OCI-LY3 (cell line): ENCODE measurements around the gene KIF1C.
A peak's percentile ranks its signal among the peaks of the same experiment; 100 is the strongest.

ENCODE experiments used
- H2AFZ ChIP-seq: fragments of 200-600, 300-600 bp; shearing (Covaris generic); 2 replicates; pipeline ENCODE4 v1.6.0; 2014; ENCODE audit warnings: antibody characterized with exemption, low read depth, low read length
- H3K27ac ChIP-seq: fragments of 200-600, 300-600 bp; sonication (generic); 2 replicates; pipeline ENCODE4 v1.5.1; 2014; ENCODE audit warnings: mild to moderate bottlenecking, low read length, moderate library complexity, mixed read lengths
- H3K27me3 ChIP-seq: fragments of 200-600, 300-600 bp; sonication (generic); 2 replicates; pipeline ENCODE4 v1.6.1; 2014; ENCODE audit warnings: low read depth, low read length, mixed read lengths
- H3K36me3 ChIP-seq: fragments of 200-600, 300-600 bp; sonication (generic); replicated peaks from 2 replicates; pipeline ENCODE3; 2014; ENCODE audit warnings: low read depth, low read length, mixed read lengths
- H3K4me1 ChIP-seq: fragments of 300-600, 200-600 bp; sonication (generic); 2 replicates; pipeline ENCODE4 v1.6.1; 2014; ENCODE audit warnings: low read length, mixed read lengths
- H3K4me2 ChIP-seq: fragments of 200-600, 300-600 bp; sonication (generic); 2 replicates; pipeline ENCODE4 v1.6.1; 2014; ENCODE audit warnings: low read length, mixed read lengths
- H3K4me3 ChIP-seq: fragments of 300-600, 200-600 bp; sonication (generic); 2 replicates; pipeline ENCODE4 v1.5.1; 2014; ENCODE audit warnings: antibody characterized with exemption, mild to moderate bottlenecking, low read length, moderate library complexity
- H3K79me2 ChIP-seq: fragments of 300-600, 200-600 bp; shearing (Covaris generic); 2 replicates; pipeline ENCODE4 v1.6.1; 2014; ENCODE audit warnings: mild to moderate bottlenecking, low read length, mixed read lengths
- H3K9ac ChIP-seq: fragments of 300-600, 200-600 bp; shearing (Covaris generic); 2 replicates; pipeline ENCODE4 v1.6.0; 2014; ENCODE audit warnings: mild to moderate bottlenecking, low read length, moderate library complexity
- H3K9me3 ChIP-seq: fragments of 200-600, 300-600 bp; shearing (Covaris generic); 2 replicates; pipeline ENCODE4 v1.6.1; 2014; ENCODE audit warnings: low read length, mixed read lengths; ENCODE audit not compliant: insufficient read depth
- H4K20me1 ChIP-seq: fragments of 200-600, 300-600 bp; sonication (generic); 2 replicates; pipeline ENCODE4 v1.6.1; 2016; ENCODE audit warnings: low read length, mixed read lengths; ENCODE audit not compliant: insufficient read depth
- EZH2phosphoT487 ChIP-seq: fragments of 200-600 bp; shearing (Covaris generic); IDR thresholded peaks from 2 replicates; pipeline ENCODE4 v1.6.1; 2018; ENCODE audit warnings: antibody characterized with exemption, mixed run types, low read depth
- TF ChIP-seq, protein P1 (sequence below): fragments of 200-600, 300-600 bp; sonication (generic); IDR thresholded peaks from 2 replicates; pipeline ENCODE4 v1.5.1; 2014; ENCODE audit warnings: antibody characterized with exemption, low read length, low read depth

KIF1C gene

DNA sequence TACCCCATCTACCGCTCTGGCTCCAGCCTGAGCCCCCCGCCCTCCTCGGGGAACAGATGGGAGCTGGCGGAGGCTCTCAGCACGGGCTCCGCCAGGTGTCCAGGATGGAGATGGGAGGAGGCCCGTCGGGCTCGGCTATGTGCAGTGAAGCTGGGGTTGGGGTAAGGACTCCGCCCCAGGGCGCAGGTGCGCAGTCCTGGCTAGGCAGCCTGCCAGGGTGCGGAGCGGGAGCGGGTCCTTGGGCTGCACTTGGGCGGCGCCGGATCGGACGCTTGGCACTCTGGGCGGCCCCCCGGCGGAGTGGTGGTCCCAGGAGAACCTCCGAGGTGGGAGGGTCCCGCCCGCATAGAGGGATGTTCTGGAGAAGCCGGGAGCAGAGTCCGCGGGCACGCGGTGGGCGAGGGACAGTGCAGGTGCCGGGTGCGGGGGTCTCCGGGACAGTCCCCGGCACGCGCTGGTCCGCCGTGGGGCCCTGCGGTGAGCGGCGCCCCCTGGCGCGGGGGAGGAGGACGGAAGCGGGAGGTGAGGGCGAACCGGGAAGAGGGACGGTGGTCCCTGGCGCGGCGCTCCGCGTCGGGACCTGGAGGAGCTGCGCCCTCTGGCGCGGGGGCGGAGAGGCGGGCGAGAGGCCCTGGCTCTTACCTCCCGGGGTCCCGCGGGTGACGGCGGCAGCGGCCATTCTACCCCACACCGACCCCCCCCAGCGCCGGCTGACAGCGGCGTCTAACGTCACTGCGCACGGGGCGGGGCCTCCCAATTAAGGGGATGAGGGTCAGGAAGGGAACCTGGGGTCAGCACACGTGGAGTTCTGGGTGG, 10.6 kb upstream of the KIF1C start, which contains the start of gene CAMTA2:
Gene CAMTA2, minus strand, starts transcription at position 725 of the 816 bp plus-strand sequence. CDS start 1,453 bp downstream, outside the sequence.
- H3K9me3 ChIP-seq, result no peaks in the 10 kb centered on the region
- H3K36me3 ChIP-seq, result no peaks in the 10 kb centered on the region
- H3K27me3 ChIP-seq, result no peaks in the 10 kb centered on the region
- peak within 1 kb of the TSS; percentile 87 for H3K9ac ChIP-seq
- TF ChIP-seq, protein P1, sequence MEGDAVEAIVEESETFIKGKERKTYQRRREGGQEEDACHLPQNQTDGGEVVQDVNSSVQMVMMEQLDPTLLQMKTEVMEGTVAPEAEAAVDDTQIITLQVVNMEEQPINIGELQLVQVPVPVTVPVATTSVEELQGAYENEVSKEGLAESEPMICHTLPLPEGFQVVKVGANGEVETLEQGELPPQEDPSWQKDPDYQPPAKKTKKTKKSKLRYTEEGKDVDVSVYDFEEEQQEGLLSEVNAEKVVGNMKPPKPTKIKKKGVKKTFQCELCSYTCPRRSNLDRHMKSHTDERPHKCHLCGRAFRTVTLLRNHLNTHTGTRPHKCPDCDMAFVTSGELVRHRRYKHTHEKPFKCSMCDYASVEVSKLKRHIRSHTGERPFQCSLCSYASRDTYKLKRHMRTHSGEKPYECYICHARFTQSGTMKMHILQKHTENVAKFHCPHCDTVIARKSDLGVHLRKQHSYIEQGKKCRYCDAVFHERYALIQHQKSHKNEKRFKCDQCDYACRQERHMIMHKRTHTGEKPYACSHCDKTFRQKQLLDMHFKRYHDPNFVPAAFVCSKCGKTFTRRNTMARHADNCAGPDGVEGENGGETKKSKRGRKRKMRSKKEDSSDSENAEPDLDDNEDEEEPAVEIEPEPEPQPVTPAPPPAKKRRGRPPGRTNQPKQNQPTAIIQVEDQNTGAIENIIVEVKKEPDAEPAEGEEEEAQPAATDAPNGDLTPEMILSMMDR, result peak; percentile 71
- TF ChIP-seq EZH2phosphoT487, result no peak
- H3K4me1 ChIP-seq, result peaks cover 18% of the 10 kb centered on the region
- peak within 1 kb of the TSS; percentile 98 for H3K4me2 ChIP-seq
- peaks cover 18% of the 10 kb centered on the region for H3K79me2 ChIP-seq
- H2AFZ ChIP-seq, result peak within 1 kb of the TSS; percentile 76
- peak within 1 kb of the TSS; percentile 55 for H3K27ac ChIP-seq
- H4K20me1 ChIP-seq, result no peaks in the 10 kb centered on the region
- peak within 1 kb of the TSS; percentile 89 for H3K4me3 ChIP-seq

DNA sequence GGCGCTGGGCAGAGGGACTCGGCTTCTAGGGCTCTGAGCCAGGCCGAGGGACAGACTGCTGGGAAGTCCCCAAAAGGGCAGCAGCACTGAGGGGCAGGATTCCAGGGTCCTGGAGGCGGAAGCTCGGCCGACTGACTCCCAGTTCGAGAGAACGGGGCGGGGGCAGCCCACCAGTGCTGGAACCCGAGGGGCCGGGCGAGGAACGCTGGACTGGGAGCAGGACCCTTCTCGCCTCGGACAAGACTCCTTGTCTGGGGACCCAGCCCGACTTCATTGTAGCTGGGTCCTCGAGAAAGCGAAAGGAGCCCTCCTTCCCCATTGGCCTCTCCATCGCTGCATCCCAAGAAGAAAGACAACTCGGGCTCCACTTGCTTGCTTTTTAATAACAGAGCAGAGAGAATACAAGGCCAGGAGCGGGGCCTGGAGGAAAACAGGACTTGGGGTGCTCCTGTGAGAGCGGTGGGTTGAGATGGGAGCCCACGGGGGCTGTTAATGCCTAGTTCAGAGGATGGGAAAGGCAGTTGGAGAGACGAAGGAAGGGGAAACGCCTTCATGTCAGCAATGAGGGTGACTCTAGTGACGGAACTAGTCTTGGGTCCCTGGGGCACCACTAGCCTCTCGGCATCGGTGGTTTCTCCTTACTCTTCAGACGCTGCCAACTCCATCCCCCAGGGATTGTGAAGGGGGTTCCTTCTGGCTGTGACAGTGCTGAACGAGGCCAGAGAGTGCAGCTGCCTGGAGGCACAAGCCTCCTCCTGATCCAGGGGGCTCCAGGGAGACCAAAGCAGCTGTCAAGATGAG, 9.8 kb upstream of the KIF1C start:
- Histone ChIP-seq H3K4me2 (peak overlapping the region; percentile 98), H3K27ac (peak overlapping the region; percentile 55)

DNA sequence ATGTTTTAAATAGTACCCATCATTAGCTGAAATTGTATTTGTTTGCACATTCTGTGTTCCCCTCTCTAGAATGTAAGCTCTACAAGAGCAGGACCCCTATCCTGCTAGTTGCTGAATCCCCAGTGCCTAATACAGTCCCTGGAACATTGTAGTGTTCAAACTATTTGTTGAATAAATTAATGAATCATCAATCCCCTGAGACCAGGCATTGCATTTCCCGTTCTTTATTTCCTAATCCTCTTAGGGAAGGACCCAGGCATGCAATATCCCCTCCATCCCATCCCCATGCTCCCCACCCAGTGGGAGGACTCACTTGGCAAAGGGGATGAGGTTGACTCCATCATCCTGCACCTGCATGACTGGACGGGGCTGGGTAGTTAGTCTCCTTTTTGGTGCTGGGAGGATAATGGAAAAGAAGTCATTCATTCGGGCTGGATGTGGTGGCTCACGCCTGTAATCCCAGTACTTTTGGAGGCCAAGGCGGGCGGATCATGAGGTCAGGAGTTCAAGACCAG, 3.6 kb upstream of the KIF1C start:
- no peak overlapping the region for H2AFZ ChIP-seq

More for the DNA sequence above, 9.8 kb upstream of the KIF1C start:
- Histone ChIP-seq H3K27me3 (no peaks in the 10 kb centered on the region), H3K4me3 (peak overlapping the region; percentile 89), H4K20me1 (no peaks in the 10 kb centered on the region), H3K4me1 (peaks cover 15% of the 10 kb centered on the region), H2AFZ (peak overlapping the region; percentile 76; the same call in 1 of the 2 replicates), H3K79me2 (peaks cover 18% of the 10 kb centered on the region), H3K36me3 (no peaks in the 10 kb centered on the region), H3K9me3 (no peaks in the 10 kb centered on the region), H3K9ac (peak overlapping the region; percentile 87)
- TF ChIP-seq, protein P1, result no peak

More for the DNA sequence above, 3.6 kb upstream of the KIF1C start:
- H3K4me2 ChIP-seq, result no peak overlapping the region
- TF ChIP-seq, protein P1, result no peak
- no peak for TF ChIP-seq EZH2phosphoT487
- H3K9ac ChIP-seq, result no peak overlapping the region
- H3K79me2 ChIP-seq, result peaks cover 13% of the 10 kb centered on the region
- H3K4me3 ChIP-seq, result no peak overlapping the region
- no peaks in the 10 kb centered on the region for H4K20me1 ChIP-seq
- 0 out of 2 replicates have a peak, but pooled peaks cover 5% of the 10 kb centered on the region for H3K4me1 ChIP-seq
- no peaks in the 10 kb centered on the region for H3K36me3 ChIP-seq
- no peaks in the 10 kb centered on the region for H3K27me3 ChIP-seq
- H3K27ac ChIP-seq, result no peak overlapping the region
- no peaks in the 10 kb centered on the region for H3K9me3 ChIP-seq
